Right atrium auricular region (tissue), 2 donors: Measurements from ENCODE around the gene RHOG. TPM values are rescaled to one million over a fixed set of nuclear protein-coding genes. Genes with fewer than 3 reads are reported as not detected.
"Not testable (repeated sequence)": the region's sequence is repeated elsewhere in the genome, so short reads cannot be mapped to it uniquely, and the experiment has no call there.

ENCODE experiments used
- DNase-seq: peaks from one replicate; pipeline ENCODE4 v3.0.0-alpha.2; 2019; ENCODE audit warnings: low spot score
- H3K27ac ChIP-seq, 2 donors: fragments of 200-600 bp; sonication (generic); 1 replicate in 1 of 2; 2 replicates in 1 of 2; pipeline ENCODE4 v1.5.1; 2016 to 2019
- H3K27me3 ChIP-seq, 2 donors: fragments of 200-600 bp; sonication (generic); one replicate each; pipeline versions ENCODE4 v1.5.1 to v1.6.0; 2017 to 2019
- H3K36me3 ChIP-seq: fragments of 200-600 bp; sonication (generic); one replicate; pipeline ENCODE4 v1.5.1; 2016
- H3K4me1 ChIP-seq, 2 donors: fragments of 200-600 bp; sonication (generic); one replicate each; pipeline versions ENCODE4 v1.5.1 to v1.6.0; 2017 to 2019
- H3K4me3 ChIP-seq, 2 donors: fragments of 200-600 bp; sonication (generic); 1 replicate in 1 of 2; 2 replicates in 1 of 2; pipeline ENCODE4 v1.5.1; 2017 to 2019; ENCODE audit warnings: mild to moderate bottlenecking in 1 of 2, moderate library complexity in 1 of 2
- H3K9me3 ChIP-seq, 2 donors: fragments of 200-600 bp; sonication (generic); one replicate each; pipeline ENCODE4 v1.5.1; 2019
- CTCF ChIP-seq, 2 donors: fragments of 200-600 bp; sonication (generic); IDR thresholded peaks; one replicate each; pipeline ENCODE4 v1.5.1; 2019; ENCODE audit warnings: antibody characterized with exemption in 2 of 2
- total RNA-seq, 2 donors: library from RNA; depleted of rRNA; stranded (reverse); fragments of >200 nt; gene quantifications; one replicate each; pipeline ENCODE4 v1.1.0, GENCODE V29; 2016

RHOG gene
- total RNA-seq, 2 donors from 2014 or later, result 20.1 to 48.9 TPM

GRCh38 chr11:3865388-3866193, 24.8 kb upstream of the RHOG start:
- H3K9me3 ChIP-seq, result no peaks in the 10 kb centered on the region
- H3K4me3 ChIP-seq, result no peak overlapping the region
- TF ChIP-seq CTCF (IDR thresholded peaks at IDR 0.05), result no peak
- H3K36me3 ChIP-seq, result no peaks in the 10 kb centered on the region
- H3K4me1 ChIP-seq, result peaks cover 0 to 43% of the 10 kb centered on the region in 2 donors
- H3K27ac ChIP-seq, result peak overlapping the region; percentile 11 to 38
- no peaks in the 10 kb centered on the region for H3K27me3 ChIP-seq
- no peak for DNase-seq

GRCh38 chr11:3861683-3862082, 20.9 kb upstream of the RHOG start:
- Histone ChIP-seq H3K4me3 (no peak overlapping the region), H3K27me3 (no peaks in the 10 kb centered on the region)
- no peak for TF ChIP-seq CTCF (IDR thresholded peaks at IDR 0.05)

GRCh38 chr11:3860898-3861393, 20.2 kb upstream of the RHOG start:
- H3K4me1 ChIP-seq, result peaks cover 0 to 63% of the 10 kb centered on the region in 2 donors
- not testable (repeated sequence) for H3K27ac ChIP-seq

More at GRCh38 chr11:3861683-3862082, 20.9 kb upstream of the RHOG start:
- no peak overlapping the region for H3K27ac ChIP-seq
- H3K9me3 ChIP-seq, result no peaks in the 10 kb centered on the region
- no peak for DNase-seq
- H3K4me1 ChIP-seq, result peaks cover 0 to 64% of the 10 kb centered on the region in 2 donors
- H3K36me3 ChIP-seq, result no peaks in the 10 kb centered on the region

GRCh38 chr11:3860375-3860774, 19.6 kb upstream of the RHOG start:
- no peaks in the 10 kb centered on the region for H3K27me3 ChIP-seq
- H3K9me3 ChIP-seq, result no peaks in the 10 kb centered on the region
- no peaks in the 10 kb centered on the region for H3K36me3 ChIP-seq
- no peak overlapping the region for H3K27ac ChIP-seq
- no peak overlapping the region for H3K4me3 ChIP-seq
- H3K4me1 ChIP-seq, result peaks cover 0 to 57% of the 10 kb centered on the region in 2 donors
- TF ChIP-seq CTCF (IDR thresholded peaks at IDR 0.05), result no peak
- DNase-seq, result no peak

More at GRCh38 chr11:3860898-3861393, 20.2 kb upstream of the RHOG start:
- not testable (repeated sequence) for H3K27me3 ChIP-seq, DNase-seq, H3K9me3 ChIP-seq, H3K4me3 ChIP-seq, H3K36me3 ChIP-seq

- Histone ChIP-seq H3K4me3 (no peak overlapping the region), H3K9me3 (no peaks in the 10 kb centered on the region), H3K4me1 (peaks cover 0 to 51% of the 10 kb centered on the region in 2 donors), H3K36me3 (no peaks in the 10 kb centered on the region), H3K27me3 (no peaks in the 10 kb centered on the region), H3K27ac (peak overlapping the region in 1 of 2 donors; percentile 6)
- TF ChIP-seq CTCF (IDR thresholded peaks at IDR 0.05), result no peak
- no peak for DNase-seq
Measured at GRCh38 chr11:3859373-3859881, 18.7 kb upstream of the RHOG start.

- H3K4me3 ChIP-seq, result no peak overlapping the region
- H3K27ac ChIP-seq, result no peak overlapping the region
- DNase-seq, result no peak
- no peaks in the 10 kb centered on the region for H3K36me3 ChIP-seq
- peaks cover 0 to 55% of the 10 kb centered on the region in 2 donors for H3K4me1 ChIP-seq
- H3K9me3 ChIP-seq, result no peaks in the 10 kb centered on the region
- H3K27me3 ChIP-seq, result no peaks in the 10 kb centered on the region
- TF ChIP-seq CTCF (IDR thresholded peaks at IDR 0.05), result no peak
Measured at GRCh38 chr11:3857628-3858027, 16.9 kb upstream of the RHOG start.
